Lung (tissue), 12 donors: ENCODE data around the gene TGFB1. TPM values are rescaled to one million over a fixed set of nuclear protein-coding genes. Genes with fewer than 3 reads are reported as not detected.

ENCODE experiments used
- ATAC-seq: fragments of 200-7000 bp; cut with Tn5 transposase; one replicate; pipeline ENCODE4 v1.9.1; 2020; ENCODE audit warnings: moderate number of reproducible peaks; ENCODE audit not compliant: insufficient read depth, low FRiP score
- DNase-seq, 3 donors: peaks; one replicate each; pipeline ENCODE4 v3.0.0-alpha.2; 2013 to 2017
- H3K27ac ChIP-seq, 2 donors: one replicate each; pipeline ENCODE4 v1.5.1; 2013; ENCODE audit warnings: mild to moderate bottlenecking in 2 of 2, moderate library complexity in 2 of 2, control low read depth in 1 of 2, inconsistent platforms in 1 of 2, low read depth in 1 of 2, low read length in 1 of 2
- H3K27me3 ChIP-seq, 3 donors: one replicate each; pipeline ENCODE4 v1.5.1; 2013; ENCODE audit warnings: low read length in 2 of 3; ENCODE audit not compliant: control insufficient read depth in 3 of 3, insufficient read depth in 3 of 3
- H3K36me3 ChIP-seq, 4 donors: one replicate each; pipeline ENCODE4 v1.5.1; 2013; ENCODE audit warnings: low read length in 4 of 4, mild to moderate bottlenecking in 1 of 4, moderate library complexity in 1 of 4; ENCODE audit not compliant: control insufficient read depth in 4 of 4, insufficient read depth in 4 of 4
- H3K4me1 ChIP-seq, 5 donors: one replicate each; pipeline ENCODE4 v1.5.1; 2013; ENCODE audit warnings: low read length in 5 of 5, mild to moderate bottlenecking in 2 of 5, moderate library complexity in 1 of 5; ENCODE audit not compliant: control insufficient read depth in 5 of 5, insufficient read depth in 5 of 5
- H3K4me3 ChIP-seq: one replicate; pipeline ENCODE4 v1.5.1; 2013; ENCODE audit warnings: mild to moderate bottlenecking, control low read depth, moderate library complexity
- H3K9ac ChIP-seq, 2 donors: one replicate each; pipeline ENCODE4 v1.5.1; 2013; ENCODE audit warnings: low read length in 2 of 2, control low read depth in 1 of 2; ENCODE audit not compliant: insufficient read depth in 1 of 2
- H3K9me3 ChIP-seq, 4 donors: one replicate each; pipeline ENCODE4 v1.5.1; 2013; ENCODE audit warnings: low read length in 3 of 4, mild to moderate bottlenecking in 1 of 4, moderate library complexity in 1 of 4; ENCODE audit not compliant: control insufficient read depth in 4 of 4, insufficient read depth in 3 of 4
- WGBS, 2 donors: extraction: QIAGEN DNeasy Blood & Tissue Kit; methylation state at CpG; one replicate each; pipeline ENCODE4 v1.1.7; 2013; 5-methylcytosine and 5-hydroxymethylcytosine counted together
- polyA plus RNA-seq, 2 donors: library from polyadenylated mRNA; stranded (reverse); fragments of 200-250 nt; gene quantifications; one replicate each; pipeline ENCODE4 v1.2.1, GENCODE V29; 2013
- total RNA-seq, 2 donors: library from RNA; depleted of rRNA in 1 of 2; stranded (reverse); fragments of >200 nt in 1 of 2; gene quantifications; one replicate each; pipeline ENCODE4 v1.2.1, GENCODE V29; 2014 to 2021
- TF ChIP-seq, protein P1 (sequence below): IDR thresholded peaks from 2 replicates; pipeline ENCODE4 v1.5.1; 2012; ENCODE audit warnings: mild to moderate bottlenecking; ENCODE audit errors: control extremely low read depth, extremely low read depth
- donor health status: control.
- donor health status: control.
- donor health status: Bipolar disorder and iron deficiency.
- donor health status: healthy.
- donor health status: DM: yes; HTN: yes; CAD: no.

The TGFB1 gene
- total and polyA plus RNA-seq, 4 donors = 18.0 to 88.8 (median 47.6) TPM

- no peak overlapping the region for H3K4me3 ChIP-seq
- H3K27ac ChIP-seq = peak overlapping the region in 1 of 2 donors; percentile 91
- TF ChIP-seq, protein P1, sequence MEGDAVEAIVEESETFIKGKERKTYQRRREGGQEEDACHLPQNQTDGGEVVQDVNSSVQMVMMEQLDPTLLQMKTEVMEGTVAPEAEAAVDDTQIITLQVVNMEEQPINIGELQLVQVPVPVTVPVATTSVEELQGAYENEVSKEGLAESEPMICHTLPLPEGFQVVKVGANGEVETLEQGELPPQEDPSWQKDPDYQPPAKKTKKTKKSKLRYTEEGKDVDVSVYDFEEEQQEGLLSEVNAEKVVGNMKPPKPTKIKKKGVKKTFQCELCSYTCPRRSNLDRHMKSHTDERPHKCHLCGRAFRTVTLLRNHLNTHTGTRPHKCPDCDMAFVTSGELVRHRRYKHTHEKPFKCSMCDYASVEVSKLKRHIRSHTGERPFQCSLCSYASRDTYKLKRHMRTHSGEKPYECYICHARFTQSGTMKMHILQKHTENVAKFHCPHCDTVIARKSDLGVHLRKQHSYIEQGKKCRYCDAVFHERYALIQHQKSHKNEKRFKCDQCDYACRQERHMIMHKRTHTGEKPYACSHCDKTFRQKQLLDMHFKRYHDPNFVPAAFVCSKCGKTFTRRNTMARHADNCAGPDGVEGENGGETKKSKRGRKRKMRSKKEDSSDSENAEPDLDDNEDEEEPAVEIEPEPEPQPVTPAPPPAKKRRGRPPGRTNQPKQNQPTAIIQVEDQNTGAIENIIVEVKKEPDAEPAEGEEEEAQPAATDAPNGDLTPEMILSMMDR = no peak
- 16 to 30% methylated on average over 22 of the region's 22 CpGs for WGBS, 2 donors
- H3K27me3 ChIP-seq = no peaks in the 10 kb centered on the region
- no peak overlapping the region for H3K9ac ChIP-seq
- ATAC-seq = no peak
- peaks cover 0 to 11% (median 0%) of the 10 kb centered on the region in 4 donors for H3K36me3 ChIP-seq
- H3K9me3 ChIP-seq = no peaks in the 10 kb centered on the region
- peak; percentile 34 to 52 (median 43) for DNase-seq
- peaks cover 0 to 40% (median 23%) of the 10 kb centered on the region in 5 donors for H3K4me1 ChIP-seq
These were observed 25.4 kb downstream of the TGFB1 start for GRCh38 chr19:41328157-41328841.

- H3K36me3 ChIP-seq = peaks cover 0 to 13% (median 0%) of the 10 kb centered on the region in 4 donors
- no peaks in the 10 kb centered on the region for H3K9me3 ChIP-seq
- H3K27me3 ChIP-seq = no peaks in the 10 kb centered on the region
- H3K4me3 ChIP-seq = no peak overlapping the region
- H3K9ac ChIP-seq = no peak overlapping the region
- 4 to 10% methylated on average over 26 to 33 of the region's 33 CpGs for WGBS, 2 donors
- peak in 2 of 3 donors; percentile 55 to 57 for DNase-seq
- H3K4me1 ChIP-seq = peaks cover 0 to 40% (median 23%) of the 10 kb centered on the region in 5 donors
- TF ChIP-seq, protein P1 = no peak
- H3K27ac ChIP-seq = peak overlapping the region in 1 of 2 donors; percentile 91
- peak; percentile 74 for ATAC-seq
These were observed 26.1 kb downstream of the TGFB1 start for GRCh38 chr19:41327576-41328156.

DNA sequence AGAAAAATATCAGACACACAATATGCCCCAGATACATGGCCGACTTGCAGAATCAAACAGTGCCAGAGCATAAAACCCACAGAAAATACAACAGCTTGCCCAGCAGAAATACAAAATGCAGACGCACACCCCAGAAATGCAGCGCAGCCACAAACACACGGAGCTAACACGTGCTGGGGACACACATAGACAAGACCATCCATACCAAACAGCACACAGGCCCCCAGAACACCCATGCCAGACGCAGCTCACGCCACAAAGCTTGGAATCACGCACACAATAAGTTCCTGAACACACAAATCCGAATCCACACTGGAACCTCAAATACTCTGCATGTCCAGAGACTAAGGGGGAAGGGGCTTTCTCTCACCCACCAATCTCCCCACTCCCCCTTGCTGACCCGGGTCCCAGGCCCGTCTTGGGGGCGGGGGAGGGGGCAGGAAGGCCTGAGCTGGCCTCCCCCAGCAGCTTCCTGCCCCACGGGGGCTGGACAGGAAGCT, 26.6 kb downstream of the TGFB1 start:
- ATAC-seq = no peak
- WGBS, 2 donors = 12 to 19% methylated on average over 11 to 13 of the region's 13 CpGs

More for the DNA sequence above, 26.6 kb downstream of the TGFB1 start:
- Histone ChIP-seq H3K4me1 (peaks cover 0 to 40% (median 23%) of the 10 kb centered on the region in 5 donors), H3K27me3 (no peaks in the 10 kb centered on the region), H3K4me3 (no peak overlapping the region), H3K27ac (peak overlapping the region in 1 of 2 donors; percentile 91), H3K9ac (peak overlapping the region in 1 of 2 donors; percentile 62), H3K36me3 (peaks cover 0 to 15% (median 0%) of the 10 kb centered on the region in 4 donors), H3K9me3 (no peaks in the 10 kb centered on the region)
- TF ChIP-seq, protein P1 = no peak
- DNase-seq = peak in 2 of 3 donors; percentile 19 to 22
